HG02852 (cell line): ENCODE results near the gene TAF11L9.
"Not testable (repeated sequence)": the region's sequence is repeated elsewhere in the genome, so short reads cannot be mapped to it uniquely, and the experiment has no call there.

Experiments used
- ATAC-seq: cut with Tn5 transposase; IDR thresholded peaks from one replicate; pipeline ENCODE4 v1.9.1; 2021; ENCODE audit warnings: mild to moderate bottlenecking, moderate library complexity; ENCODE audit not compliant: unreplicated experiment

TAF11L9 gene

GRCh38 chr5:17594255-17594654, at the start of gene TAF11L9:
Gene TAF11L9 (minus strand): TSS chr5:17594394.
- ATAC-seq, result not testable (repeated sequence)

GRCh38 chr5:17634160-17634559, 40.0 kb upstream of the TAF11L9 start, which contains the start of gene TAF11L14:
Gene TAF11L14 (plus strand): TSS chr5:17634460.
- ATAC-seq, result no peak

GRCh38 chr5:17631788-17632187, 37.6 kb upstream of the TAF11L9 start, which contains the start of gene TAF11L13:
Gene TAF11L13 (plus strand): TSS chr5:17632088.
- ATAC-seq, result not testable (repeated sequence)

GRCh38 chr5:17625686-17626085, 31.5 kb upstream of the TAF11L9 start:
- ATAC-seq, result no peak

- no peak for ATAC-seq
Observed at GRCh38 chr5:17620627-17621026, 26.4 kb upstream of the TAF11L9 start.

GRCh38 chr5:17619354-17619753, 25.2 kb upstream of the TAF11L9 start:
- no peak for ATAC-seq

GRCh38 chr5:17614872-17615605, 20.8 kb upstream of the TAF11L9 start:
- ATAC-seq, result no peak

GRCh38 chr5:17610092-17610491, 15.9 kb upstream of the TAF11L9 start, which contains the start of gene TAF11L12:
Gene TAF11L12 (plus strand): TSS chr5:17610392.
- not testable (repeated sequence) for ATAC-seq

- not testable (repeated sequence) for ATAC-seq
Observed at GRCh38 chr5:17607461-17607860, 13.3 kb upstream of the TAF11L9 start.

GRCh38 chr5:17604951-17605350, 10.8 kb upstream of the TAF11L9 start:
- no peak for ATAC-seq

GRCh38 chr5:17603880-17604279, 9.7 kb upstream of the TAF11L9 start, which contains the start of gene TAF11L11:
Gene TAF11L11 (plus strand): TSS chr5:17604183.
- ATAC-seq, result not testable (repeated sequence)

- ATAC-seq, result not testable (repeated sequence)
Observed at GRCh38 chr5:17597728-17598127, 3.5 kb upstream of the TAF11L9 start, which contains the start of gene TAF11L10. Gene TAF11L10 (minus strand): TSS chr5:17597828.

GRCh38 chr5:17590860-17591259, 3.3 kb downstream of the TAF11L9 start, which contains the start of gene TAF11L8:
Gene TAF11L8 (minus strand): TSS chr5:17590960.
- not testable (repeated sequence) for ATAC-seq

GRCh38 chr5:17585658-17586057, 8.5 kb downstream of the TAF11L9 start, which contains the start of gene TAF11L7:
Gene TAF11L7 (minus strand): TSS chr5:17585758.
- not testable (repeated sequence) for ATAC-seq
